ENCODE measurements around the gene IFIT1. TPM values are rescaled to one million over a fixed set of nuclear protein-coding genes. Genes with fewer than 3 reads are reported as not detected.
"Not testable (repeated sequence)": the region's sequence is repeated elsewhere in the genome, so short reads cannot be mapped to it uniquely, and the experiment has no call there.

The IFIT1 gene
- polyA plus RNA-seq, 1 donor, result 14.4 TPM

GRCh38 chr10:89393898-89394297, 1.5 kb downstream of the IFIT1 start:
- DNase-seq, result no peak

DNA sequence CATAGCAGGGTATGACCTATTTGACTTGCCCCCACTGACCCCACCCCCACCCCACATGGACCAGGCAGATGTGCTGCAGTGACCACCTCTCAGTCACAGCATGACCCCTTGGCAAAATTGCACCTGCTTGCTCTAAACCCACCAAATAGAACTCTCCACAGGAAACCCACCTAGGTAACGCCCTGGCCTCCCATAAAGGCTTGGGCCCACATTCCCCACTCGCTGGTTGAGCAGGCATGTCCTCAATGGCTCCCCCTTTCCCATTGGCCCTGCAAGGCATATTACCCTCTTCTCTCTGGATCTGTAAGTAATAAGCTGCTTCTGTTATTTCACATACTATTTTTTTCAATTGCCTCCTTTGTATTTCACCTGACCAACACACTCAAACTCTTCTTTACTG, 2.7 kb downstream of the IFIT1 start:
- no peak for DNase-seq

GRCh38 chr10:89398003-89398749, 5.8 kb downstream of the IFIT1 start:
- no peak for DNase-seq

- DNase-seq, result no peak
Observed at GRCh38 chr10:89399956-89400355, 7.5 kb downstream of the IFIT1 start.

DNA sequence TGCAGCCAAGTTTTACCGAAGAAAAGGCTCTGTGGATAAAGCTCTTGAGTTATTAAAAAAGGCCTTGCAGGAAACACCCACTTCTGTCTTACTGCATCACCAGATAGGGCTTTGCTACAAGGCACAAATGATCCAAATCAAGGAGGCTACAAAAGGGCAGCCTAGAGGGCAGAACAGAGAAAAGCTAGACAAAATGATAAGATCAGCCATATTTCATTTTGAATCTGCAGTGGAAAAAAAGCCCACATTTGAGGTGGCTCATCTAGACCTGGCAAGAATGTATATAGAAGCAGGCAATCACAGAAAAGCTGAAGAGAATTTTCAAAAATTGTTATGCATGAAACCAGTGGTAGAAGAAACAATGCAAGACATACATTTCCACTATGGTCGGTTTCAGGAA, 10.6 kb downstream of the IFIT1 start:
- DNase-seq, result no peak

- DNase-seq, result no peak
Observed at GRCh38 chr10:89404104-89405047, 12.0 kb downstream of the IFIT1 start.

DNA sequence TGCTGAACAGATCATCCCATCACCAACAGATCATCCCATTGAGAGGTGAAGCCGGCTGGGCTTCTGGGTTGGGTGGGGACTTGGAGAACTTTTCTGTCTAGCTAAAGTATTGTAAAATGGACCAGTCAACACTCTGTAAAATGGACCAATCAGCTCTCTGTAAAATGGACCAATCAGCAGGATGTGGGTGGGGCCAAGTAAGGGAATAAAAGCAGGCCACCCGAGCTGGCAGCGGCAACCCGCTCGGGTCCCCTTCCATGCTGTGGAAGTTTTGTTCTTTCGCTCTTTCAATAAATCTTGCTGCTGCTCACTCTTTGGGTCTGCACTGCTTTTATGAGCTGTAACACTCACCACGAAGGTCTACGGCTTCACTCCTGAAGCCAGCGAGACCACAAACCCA, 13.8 kb downstream of the IFIT1 start:
- not testable (repeated sequence) for DNase-seq

- DNase-seq, result not testable (repeated sequence)
Observed at GRCh38 chr10:89407792-89408191, 15.4 kb downstream of the IFIT1 start.

GRCh38 chr10:89409282-89409681, 16.9 kb downstream of the IFIT1 start:
- not testable (repeated sequence) for DNase-seq

DNA sequence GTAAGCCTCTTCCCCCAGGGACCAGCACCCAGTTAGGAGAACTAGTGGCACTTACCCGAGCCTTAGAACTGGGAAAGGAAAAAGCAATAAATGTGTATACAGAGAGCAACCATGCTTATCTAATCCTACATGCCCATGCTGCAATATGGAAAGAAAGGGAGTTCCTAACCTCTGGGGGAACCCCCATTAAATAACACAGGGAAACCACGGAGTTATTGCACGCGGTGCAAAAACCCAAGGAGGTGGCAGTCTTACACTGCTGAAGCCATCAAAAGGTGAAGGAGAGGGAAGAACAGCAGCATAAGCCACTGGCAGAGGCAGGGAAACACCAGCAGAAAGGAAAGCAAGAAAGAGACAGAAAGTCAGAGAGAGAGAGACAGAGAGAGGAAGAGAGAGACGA, 18.1 kb downstream of the IFIT1 start:
- not testable (repeated sequence) for DNase-seq

DNA sequence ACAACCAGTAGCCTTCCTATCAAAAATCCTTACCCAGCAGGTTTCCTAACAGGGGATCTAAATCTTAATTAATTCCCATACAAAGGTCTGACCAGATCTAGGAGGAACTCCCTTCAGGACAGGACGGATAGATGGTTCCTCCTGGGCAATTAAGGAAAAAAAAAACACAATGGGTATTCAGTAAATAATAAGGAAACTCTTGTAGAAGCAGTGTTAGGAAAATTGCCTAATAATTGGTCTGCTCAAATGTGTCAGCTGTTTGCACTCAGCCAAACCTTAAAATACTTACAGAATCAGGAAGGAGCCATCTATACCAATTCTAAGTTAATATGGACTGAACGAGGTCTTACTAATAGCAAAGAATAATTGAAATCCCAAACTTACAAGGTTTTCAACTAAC, 18.7 kb downstream of the IFIT1 start:
- not testable (repeated sequence) for DNase-seq

DNA sequence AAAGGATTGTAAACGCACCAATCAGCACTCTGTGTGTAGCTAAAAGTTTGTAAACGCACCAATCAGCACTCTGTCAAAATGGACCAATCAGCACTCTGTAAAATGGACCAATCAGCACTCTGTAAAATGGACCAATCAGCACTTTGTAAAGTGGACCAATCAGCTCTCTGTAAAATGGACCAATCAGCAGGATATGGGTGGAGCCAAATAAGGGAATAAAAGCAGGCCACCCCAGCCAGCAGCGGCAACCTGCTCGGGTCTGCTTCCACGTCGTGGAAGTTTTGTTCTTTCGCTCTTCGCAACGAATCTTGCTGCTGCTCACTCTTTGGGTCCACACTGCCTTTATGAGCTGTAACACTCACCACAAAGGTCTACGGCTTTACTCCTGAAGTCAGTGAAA, 19.9 kb downstream of the IFIT1 start:
- DNase-seq, result not testable (repeated sequence)

GRCh38 chr10:89413398-89413912, 21.0 kb downstream of the IFIT1 start:
- DNase-seq, result no peak

GRCh38 chr10:89414146-89414878, 21.9 kb downstream of the IFIT1 start, which contains the start of gene IFIT5:
Gene IFIT5 (plus strand): TSS chr10:89414568. CDS start chr10:89414799, 231 bp downstream.
- DNase-seq, result peak; percentile 87

DNA sequence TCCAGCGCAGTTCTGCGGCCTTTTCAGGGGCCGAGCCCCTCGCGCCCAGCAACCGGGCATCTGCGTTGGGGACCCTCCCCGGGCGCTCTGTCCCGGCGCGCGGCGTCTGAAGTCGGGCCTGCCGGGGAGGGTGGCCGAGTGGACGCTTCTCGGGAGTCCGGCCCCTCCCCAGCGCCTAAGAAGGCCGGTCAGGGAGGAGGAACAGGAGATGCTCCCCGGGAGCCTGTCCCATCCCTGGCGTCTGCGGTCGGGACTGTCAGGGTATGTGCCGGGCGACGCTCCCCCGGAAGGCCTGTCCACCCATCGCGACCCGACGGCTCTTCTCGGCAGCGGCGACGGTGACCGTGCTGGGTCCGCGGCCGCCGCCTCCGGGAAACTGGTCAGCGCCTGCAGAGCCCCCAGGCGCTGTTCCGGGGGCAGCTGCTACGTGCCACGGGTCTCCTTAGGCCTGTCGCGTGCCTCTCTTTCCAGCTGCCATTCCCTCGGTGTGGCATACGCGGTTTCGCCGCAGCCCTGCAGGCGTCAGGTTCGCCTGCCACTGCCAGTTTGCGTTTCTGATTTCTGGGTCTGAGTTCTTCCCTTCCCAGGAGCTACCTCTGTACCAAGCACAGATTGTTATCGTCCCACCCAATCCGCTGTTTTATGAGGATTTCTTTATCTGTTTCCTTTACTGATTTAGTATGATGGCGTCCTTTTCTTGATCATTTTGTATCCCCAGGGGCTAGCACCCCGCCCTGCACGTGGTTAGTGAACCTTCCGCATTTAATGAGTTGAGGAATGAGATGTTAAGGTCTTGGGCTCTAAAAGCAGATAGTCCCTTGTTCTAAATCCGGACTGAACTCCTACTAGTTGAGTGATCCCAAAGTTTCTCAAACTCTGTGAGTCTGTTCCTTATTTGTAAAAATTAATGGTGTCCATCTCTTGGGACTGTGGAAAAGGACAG, 22.7 kb downstream of the IFIT1 start:
- DNase-seq, result no peak

GRCh38 chr10:89416465-89416864, 24.0 kb downstream of the IFIT1 start:
- DNase-seq, result no peak

DNA sequence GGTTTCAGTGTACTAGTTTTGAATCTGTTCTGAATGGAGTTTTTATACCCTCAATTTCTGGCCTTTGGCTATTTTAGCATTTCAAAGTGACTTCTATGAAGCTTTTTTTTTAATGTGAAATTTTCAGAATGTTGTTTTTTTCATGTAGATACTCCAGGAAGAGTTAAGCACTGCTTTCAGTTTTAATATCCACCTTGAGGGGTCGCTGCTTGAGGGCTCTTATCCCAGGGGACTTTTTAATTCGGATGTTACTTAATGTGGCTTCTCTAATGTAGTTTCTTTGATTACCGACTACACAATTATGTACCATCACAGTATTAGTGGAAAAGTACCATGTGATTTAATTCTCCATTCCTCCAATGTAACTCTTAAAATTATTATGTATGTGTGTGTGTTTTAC, 27.1 kb downstream of the IFIT1 start:
- no peak for DNase-seq

DNA sequence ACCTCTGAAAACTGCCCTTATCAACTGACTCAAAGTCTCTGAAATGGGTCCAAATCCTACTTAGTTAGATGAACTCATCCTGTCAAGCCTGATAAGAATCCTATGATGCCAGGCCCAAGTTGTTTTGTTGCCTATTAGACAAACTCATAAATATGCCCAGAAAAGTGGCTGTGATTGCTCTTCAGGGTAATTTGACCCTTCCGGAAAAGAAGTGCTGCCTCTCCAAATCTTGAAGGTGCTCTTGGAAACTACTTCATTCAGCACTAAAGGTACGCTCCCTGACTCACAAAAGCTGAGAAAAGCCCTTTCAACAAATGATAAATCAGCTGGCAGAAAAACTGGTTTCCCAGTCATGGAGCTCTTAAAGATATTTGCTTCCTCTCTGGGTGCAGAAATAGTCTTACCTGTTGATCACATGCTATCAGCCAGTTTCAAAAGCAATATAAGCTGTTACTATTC, 28.6 kb downstream of the IFIT1 start:
- no peak for DNase-seq

GRCh38 chr10:89425000-89425399, 32.6 kb downstream of the IFIT1 start:
- DNase-seq, result peak; percentile 18

DNA sequence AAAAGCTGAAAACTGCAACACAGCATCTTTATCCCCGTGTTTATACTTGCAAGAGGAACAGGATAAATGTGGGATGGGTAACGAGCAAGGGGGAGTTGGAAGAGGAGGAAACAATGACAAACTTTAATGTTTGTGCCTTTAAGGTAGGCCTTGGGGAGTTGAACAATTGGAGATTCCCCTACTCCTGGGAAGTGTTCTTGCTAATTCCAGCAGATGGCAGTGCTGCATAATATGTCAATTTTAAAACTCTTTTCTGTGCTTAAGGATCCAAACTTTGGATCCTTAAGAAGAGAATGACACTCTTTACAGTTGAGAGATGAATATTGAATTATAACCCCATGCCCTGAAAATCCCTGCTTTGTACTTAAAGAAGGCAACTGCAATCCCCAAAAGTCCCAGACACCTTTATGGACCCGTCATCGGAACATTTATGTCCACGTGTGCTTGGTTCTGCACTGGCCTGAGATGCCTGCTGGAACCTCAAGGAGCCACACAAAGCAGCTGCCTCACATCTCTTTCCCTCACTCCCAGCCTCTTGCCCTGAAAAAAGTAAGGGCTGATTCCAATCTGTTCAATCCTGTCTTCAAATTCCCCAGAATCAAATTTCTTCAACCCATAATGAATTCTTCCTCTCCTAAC, 33.9 kb downstream of the IFIT1 start:
- peak; percentile 66 for DNase-seq
